DND-41 (cell line): ENCODE measurements around the gene RAB11FIP3.

Experiments
- CTCF ChIP-seq: IDR thresholded peaks from 2 replicates; pipeline ENCODE4 v1.5.1; 2012; ENCODE audit warnings: borderline replicate concordance, low read length, moderate library complexity, mild to moderate bottlenecking; ENCODE audit not compliant: poor library complexity, severe bottlenecking; ENCODE audit errors: extremely low read depth
- EZH2 ChIP-seq: IDR thresholded peaks from 3 replicates; pipeline ENCODE4 v1.6.1; 2012; ENCODE audit warnings: borderline replicate concordance, low read depth, mild to moderate bottlenecking, moderate library complexity, low read length, inconsistent platforms; ENCODE audit not compliant: severe bottlenecking

- TF ChIP-seq CTCF (no peak), EZH2 (no peak)
Observed at GRCh38 chr16:456891-457483, 31.5 kb downstream of the RAB11FIP3 start.
